LNCAP (cell line): ENCODE results near the gene ITPA.

Experiments
- CTCF ChIP-seq: fragments of 450-650 bp; IDR thresholded peaks from 2 replicates; pipeline ENCODE4 v1.5.1; 2017; ENCODE audit warnings: mild to moderate bottlenecking

ITPA gene

GRCh38 chr20:3218307-3218988, 9.2 kb downstream of the ITPA start:
- peak; percentile 97 for TF ChIP-seq CTCF

GRCh38 chr20:3221398-3222226, 12.3 kb downstream of the ITPA start:
- no peak for TF ChIP-seq CTCF

GRCh38 chr20:3222635-3223600, 13.6 kb downstream of the ITPA start:
- no peak for TF ChIP-seq CTCF

GRCh38 chr20:3223651-3223993, 14.3 kb downstream of the ITPA start:
- no peak for TF ChIP-seq CTCF

- no peak for TF ChIP-seq CTCF
These were observed 14.8 kb downstream of the ITPA start for GRCh38 chr20:3223994-3224680.

GRCh38 chr20:3224681-3225421, 15.6 kb downstream of the ITPA start:
- no peak for TF ChIP-seq CTCF
